Uterus (tissue), 2 donors: Measurements from ENCODE around the gene MACROD1.

ENCODE experiments used
- CTCF ChIP-seq, 4 experiments: fragments of 200-600 bp in 2 of 4; fragments of 450-650 bp in 2 of 4; sonication (generic) in 2 of 4; IDR thresholded peaks; one replicate each; pipeline ENCODE4 v1.5.1; 2016 to 2019; ENCODE audit warnings: antibody characterized with exemption in 4 of 4, mild to moderate bottlenecking in 2 of 4, moderate library complexity in 1 of 4
- POLR2A ChIP-seq, 2 donors: fragments of 450-650 bp; IDR thresholded peaks; one replicate each; pipeline ENCODE4 v1.6.1; 2016; ENCODE audit warnings: antibody characterized with exemption in 2 of 2, mild to moderate bottlenecking in 1 of 2, moderate library complexity in 1 of 2

- peak; percentile 52 to 56 for TF ChIP-seq POLR2A (IDR thresholded peaks at IDR 0.05)
- TF ChIP-seq CTCF (IDR thresholded peaks at IDR 0.05): no peak
Observed at GRCh38 chr11:63986156-63986931, 179.6 kb downstream of the MACROD1 start, which contains the start of gene OTUB1.
